Right atrium auricular region (tissue), 2 donors: Measurements from ENCODE around the gene MAGI1. TPM values are rescaled to one million over a fixed set of nuclear protein-coding genes. Genes with fewer than 3 reads are reported as not detected.

Source experiments
- DNase-seq: peaks from one replicate; pipeline ENCODE4 v3.0.0-alpha.2; 2019; ENCODE audit warnings: low spot score
- H3K27ac ChIP-seq, 2 donors: fragments of 200-600 bp; sonication (generic); 1 replicate in 1 of 2; 2 replicates in 1 of 2; pipeline ENCODE4 v1.5.1; 2016 to 2019
- H3K27me3 ChIP-seq, 2 donors: fragments of 200-600 bp; sonication (generic); one replicate each; pipeline versions ENCODE4 v1.5.1 to v1.6.0; 2017 to 2019
- H3K36me3 ChIP-seq: fragments of 200-600 bp; sonication (generic); one replicate; pipeline ENCODE4 v1.5.1; 2016
- H3K4me1 ChIP-seq, 2 donors: fragments of 200-600 bp; sonication (generic); one replicate each; pipeline versions ENCODE4 v1.5.1 to v1.6.0; 2017 to 2019
- H3K4me3 ChIP-seq, 2 donors: fragments of 200-600 bp; sonication (generic); 1 replicate in 1 of 2; 2 replicates in 1 of 2; pipeline ENCODE4 v1.5.1; 2017 to 2019; ENCODE audit warnings: mild to moderate bottlenecking in 1 of 2, moderate library complexity in 1 of 2
- H3K9me3 ChIP-seq, 2 donors: fragments of 200-600 bp; sonication (generic); one replicate each; pipeline ENCODE4 v1.5.1; 2019
- CTCF ChIP-seq, 2 donors: fragments of 200-600 bp; sonication (generic); IDR thresholded peaks; one replicate each; pipeline ENCODE4 v1.5.1; 2019; ENCODE audit warnings: antibody characterized with exemption in 2 of 2
- total RNA-seq, 2 donors: library from RNA; depleted of rRNA; stranded (reverse); fragments of >200 nt; gene quantifications; one replicate each; pipeline ENCODE4 v1.1.0, GENCODE V29; 2016

MAGI1 gene
- total RNA-seq, 2 donors from 2014 or later = 28.5 to 34.8 TPM

GRCh38 chr3:65628978-65629377 is 409.7 kb downstream of the MAGI1 start:
- H3K4me1 ChIP-seq = peaks cover 0 to 8% of the 10 kb centered on the region in 2 donors
- H3K9me3 ChIP-seq = no peaks in the 10 kb centered on the region
- no peaks in the 10 kb centered on the region for H3K36me3 ChIP-seq
- no peak overlapping the region for H3K27ac ChIP-seq
- no peak overlapping the region for H3K4me3 ChIP-seq
- no peaks in the 10 kb centered on the region for H3K27me3 ChIP-seq
- DNase-seq = no peak
- no peak for TF ChIP-seq CTCF (IDR thresholded peaks at IDR 0.05)

GRCh38 chr3:65627062-65627461 is 411.7 kb downstream of the MAGI1 start:
- H3K27ac ChIP-seq = no peak overlapping the region
- no peaks in the 10 kb centered on the region for H3K9me3 ChIP-seq
- no peak for TF ChIP-seq CTCF (IDR thresholded peaks at IDR 0.05)
- no peak overlapping the region for H3K4me3 ChIP-seq
- H3K36me3 ChIP-seq = no peaks in the 10 kb centered on the region
- DNase-seq = no peak
- no peaks in the 10 kb centered on the region for H3K27me3 ChIP-seq
- peaks cover 0 to 11% of the 10 kb centered on the region in 2 donors for H3K4me1 ChIP-seq

GRCh38 chr3:65625305-65625704 is 413.4 kb downstream of the MAGI1 start:
- Histone ChIP-seq H3K27me3 (no peaks in the 10 kb centered on the region), H3K36me3 (no peaks in the 10 kb centered on the region), H3K4me3 (no peak overlapping the region), H3K4me1 (peaks cover 0 to 11% of the 10 kb centered on the region in 2 donors), H3K27ac (peak overlapping the region; percentile 47 to 73), H3K9me3 (no peaks in the 10 kb centered on the region)
- DNase-seq = no peak
- no peak for TF ChIP-seq CTCF (IDR thresholded peaks at IDR 0.05)

GRCh38 chr3:65623362-65623761 is 415.4 kb downstream of the MAGI1 start:
- no peak for DNase-seq
- H3K27me3 ChIP-seq = no peaks in the 10 kb centered on the region
- TF ChIP-seq CTCF (IDR thresholded peaks at IDR 0.05) = no peak
- no peak overlapping the region for H3K4me3 ChIP-seq
- no peaks in the 10 kb centered on the region for H3K9me3 ChIP-seq
- no peaks in the 10 kb centered on the region for H3K36me3 ChIP-seq
- H3K27ac ChIP-seq = peak overlapping the region; percentile 61 to 72
- H3K4me1 ChIP-seq = peaks cover 0 to 17% of the 10 kb centered on the region in 2 donors

- H3K27ac ChIP-seq = peak overlapping the region; percentile 7 to 18
- TF ChIP-seq CTCF (IDR thresholded peaks at IDR 0.05) = no peak
- no peaks in the 10 kb centered on the region for H3K27me3 ChIP-seq
- DNase-seq = no peak
- no peaks in the 10 kb centered on the region for H3K36me3 ChIP-seq
- no peaks in the 10 kb centered on the region for H3K9me3 ChIP-seq
- H3K4me1 ChIP-seq = peaks cover 0 to 32% of the 10 kb centered on the region in 2 donors
- no peak overlapping the region for H3K4me3 ChIP-seq
Observed at GRCh38 chr3:65619888-65620287, 418.8 kb downstream of the MAGI1 start.

GRCh38 chr3:65619451-65619881 is 419.3 kb downstream of the MAGI1 start:
- peaks cover 0 to 32% of the 10 kb centered on the region in 2 donors for H3K4me1 ChIP-seq

More at GRCh38 chr3:65619451-65619881, 419.3 kb downstream of the MAGI1 start:
- no peak for DNase-seq
- no peak for TF ChIP-seq CTCF (IDR thresholded peaks at IDR 0.05)
- Histone ChIP-seq H3K36me3 (no peaks in the 10 kb centered on the region), H3K27ac (peak overlapping the region; percentile 7 to 18), H3K4me3 (no peak overlapping the region), H3K9me3 (no peaks in the 10 kb centered on the region), H3K27me3 (no peaks in the 10 kb centered on the region)
